ENCODE results near the gene ASTN2.

ASTN2 gene

DNA sequence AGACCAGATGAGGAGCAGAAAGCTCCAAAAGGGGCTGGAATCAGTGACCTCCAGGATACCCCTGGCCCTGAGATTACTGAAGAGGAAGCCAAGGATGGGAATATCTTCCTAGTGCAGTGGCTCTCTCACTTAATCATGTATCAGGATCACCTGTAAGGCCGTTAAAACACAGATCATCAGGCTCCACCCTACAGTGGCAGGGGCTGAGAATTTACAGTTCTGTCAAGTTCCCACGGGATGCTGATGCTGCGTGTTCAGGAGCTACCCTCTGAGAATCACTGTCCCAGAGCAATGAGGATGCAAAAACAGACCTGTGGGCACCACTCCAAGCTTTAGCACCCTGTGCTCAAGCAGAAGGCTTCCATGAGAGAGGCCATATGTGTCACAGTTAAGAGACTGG is 291.9 kb downstream of the ASTN2 start:
- DNase-seq (ENCODE audit: low read depth in 2 of 3, low spot score in 1 of 3): no peak

DNA sequence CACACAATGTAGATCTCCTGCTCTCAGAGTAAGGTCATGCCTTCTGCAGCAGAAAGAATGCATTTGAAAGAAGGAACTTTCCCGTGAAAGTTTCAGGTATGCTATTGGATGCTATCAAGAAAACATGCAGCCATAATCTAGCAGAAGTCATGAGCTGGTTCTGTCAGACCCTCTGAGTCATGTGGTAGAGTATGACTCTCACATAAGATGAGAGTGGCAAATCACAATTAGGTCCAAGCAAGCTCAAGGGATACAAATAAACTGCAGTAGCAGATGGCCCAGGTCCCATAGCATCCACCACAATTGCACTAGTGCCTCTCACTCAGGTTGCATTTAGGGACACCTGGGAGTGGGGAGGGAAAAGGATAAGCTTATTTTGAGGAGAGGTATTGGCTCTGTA is 292.8 kb downstream of the ASTN2 start:
- DNase-seq (ENCODE audit: low read depth in 2 of 3, low spot score in 1 of 3): no peak

DNA sequence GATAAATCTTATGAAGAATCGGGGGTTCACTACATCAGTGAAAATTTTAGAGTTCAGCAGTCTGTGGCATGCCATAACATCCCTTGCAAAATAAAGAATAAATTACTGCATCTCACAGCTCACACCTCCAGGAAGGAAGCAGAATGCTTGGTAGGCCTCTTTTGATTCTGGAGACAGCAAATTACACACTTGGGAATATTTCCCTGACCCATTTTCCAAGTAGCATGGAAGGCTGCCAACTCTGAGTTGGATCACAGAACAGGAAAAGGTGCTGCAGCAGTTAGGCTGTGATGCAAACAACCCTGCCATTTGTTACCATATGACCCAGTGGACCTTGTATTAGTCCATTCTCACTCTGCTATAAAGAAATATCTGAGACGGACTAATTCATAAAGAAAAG is 293.5 kb downstream of the ASTN2 start:
- no peak for DNase-seq (ENCODE audit: low read depth in 2 of 3, low spot score in 1 of 3)

DNA sequence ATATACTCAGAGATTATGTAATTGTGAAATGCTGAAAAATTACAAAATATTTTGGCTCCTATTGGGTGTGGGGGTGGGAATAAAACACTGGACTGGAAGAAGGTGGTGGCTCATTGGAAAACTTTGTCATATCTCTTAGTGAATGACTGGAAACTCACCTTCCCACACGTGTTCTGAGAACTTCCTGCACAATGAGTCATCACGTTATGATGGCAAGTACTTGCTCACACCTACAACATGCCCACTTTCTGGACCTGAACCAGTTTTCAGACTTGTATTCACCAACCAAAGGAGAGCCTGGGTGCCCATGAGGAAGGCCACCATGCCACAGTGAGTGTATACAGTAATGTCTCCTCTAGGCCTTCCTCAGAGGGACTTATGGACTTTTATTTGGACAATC is 294.8 kb downstream of the ASTN2 start:
- no peak for DNase-seq (ENCODE audit: low read depth in 2 of 3, low spot score in 1 of 3)

DNA sequence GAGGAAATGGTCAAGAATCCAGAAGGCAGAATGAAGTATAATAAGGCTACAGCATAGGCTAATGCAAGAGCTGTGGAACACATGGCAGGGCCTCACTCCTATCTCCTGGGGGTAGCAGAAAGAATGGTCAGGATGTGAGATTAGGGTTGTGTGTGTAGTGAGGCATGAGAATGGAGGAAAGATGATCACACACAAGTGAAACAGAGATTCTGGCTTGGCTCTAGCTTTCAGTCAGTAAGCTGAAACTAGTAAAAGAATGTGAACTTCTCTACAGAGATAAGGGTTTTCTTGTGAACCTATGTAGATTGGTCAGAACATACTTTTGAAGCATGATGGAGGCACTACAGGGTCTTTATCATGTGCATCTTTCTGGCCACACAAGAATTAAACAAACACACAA is 298.8 kb downstream of the ASTN2 start:
- DNase-seq (ENCODE audit: low read depth in 2 of 3, low spot score in 1 of 3): no peak

DNA sequence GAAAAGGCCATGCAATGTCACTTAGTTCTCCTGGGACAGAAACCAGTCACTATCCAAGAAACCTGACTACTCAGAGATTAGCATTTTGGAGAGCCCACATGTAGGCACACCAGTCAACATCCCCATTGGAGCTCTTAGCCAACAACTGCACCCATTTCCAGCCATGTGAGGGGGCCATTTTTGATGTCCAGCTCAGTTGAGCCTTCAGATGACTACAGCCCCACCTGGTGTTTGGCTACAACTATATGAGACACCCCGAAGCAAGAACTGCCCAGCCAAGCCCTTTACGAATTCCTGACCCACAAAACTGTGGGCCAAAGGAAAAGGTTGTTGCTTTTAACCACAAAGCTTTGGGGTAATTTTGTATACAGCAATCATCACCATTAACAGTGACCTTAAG is 300.1 kb downstream of the ASTN2 start:
- no peak for DNase-seq (ENCODE audit: low read depth in 2 of 3, low spot score in 1 of 3)

DNA sequence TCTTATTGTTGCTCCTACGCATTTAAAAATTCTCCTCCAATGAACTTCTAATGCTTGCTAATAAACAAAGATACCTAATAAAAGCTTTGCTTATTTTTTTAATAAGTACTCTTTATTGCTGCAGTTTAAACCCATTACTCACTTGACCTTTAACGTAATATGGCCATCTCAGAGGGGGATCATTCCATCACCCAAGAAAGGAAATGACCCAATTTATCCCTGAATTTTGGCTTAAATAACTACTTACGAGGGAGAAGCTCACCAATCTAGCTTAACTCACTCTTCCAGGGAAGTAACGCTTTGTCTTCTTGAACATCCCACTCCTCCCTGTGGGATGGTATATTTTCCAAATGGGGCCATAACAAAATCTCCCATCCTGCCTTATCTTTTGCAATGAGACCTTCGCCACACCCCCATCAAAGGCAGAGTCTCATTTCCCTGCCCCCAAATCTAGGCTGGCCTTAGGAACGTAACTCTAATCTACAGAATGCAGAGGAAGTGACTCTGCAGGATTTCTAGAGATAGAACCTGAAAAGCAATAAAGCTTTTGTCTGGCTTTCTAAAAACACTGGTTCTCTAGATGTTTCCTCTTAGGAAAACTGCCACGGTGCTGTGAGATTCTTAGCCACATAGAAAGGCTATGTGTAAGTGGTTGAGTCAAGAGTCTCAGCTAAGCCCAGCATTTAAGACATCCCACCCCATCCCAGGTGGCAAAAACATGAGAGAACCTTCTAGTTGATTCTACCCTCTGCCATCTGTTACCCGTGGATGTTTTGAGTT is 310.0 kb downstream of the ASTN2 start:
- DNase-seq (ENCODE audit: low read depth in 2 of 3, low spot score in 1 of 3): no peak

DNA sequence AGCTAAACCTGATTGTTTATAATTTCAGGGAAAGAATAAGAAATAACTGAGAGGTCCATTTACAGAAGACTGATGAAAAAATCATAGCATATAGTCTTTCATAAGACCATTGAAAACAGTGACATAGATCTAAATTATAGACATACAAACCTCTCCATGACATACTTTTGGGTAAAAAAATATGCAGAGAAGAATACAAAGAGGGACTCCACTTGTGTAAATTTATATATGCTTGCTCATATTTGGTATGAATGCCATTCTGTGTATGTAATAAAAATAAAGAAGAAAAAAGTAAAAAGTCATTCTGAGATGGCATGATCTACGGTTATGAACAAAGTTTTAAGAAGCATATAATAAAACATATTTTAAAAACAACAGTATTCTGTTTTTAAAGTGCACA is 310.7 kb downstream of the ASTN2 start:
- DNase-seq (ENCODE audit: low read depth in 2 of 3, low spot score in 1 of 3): no peak

DNA sequence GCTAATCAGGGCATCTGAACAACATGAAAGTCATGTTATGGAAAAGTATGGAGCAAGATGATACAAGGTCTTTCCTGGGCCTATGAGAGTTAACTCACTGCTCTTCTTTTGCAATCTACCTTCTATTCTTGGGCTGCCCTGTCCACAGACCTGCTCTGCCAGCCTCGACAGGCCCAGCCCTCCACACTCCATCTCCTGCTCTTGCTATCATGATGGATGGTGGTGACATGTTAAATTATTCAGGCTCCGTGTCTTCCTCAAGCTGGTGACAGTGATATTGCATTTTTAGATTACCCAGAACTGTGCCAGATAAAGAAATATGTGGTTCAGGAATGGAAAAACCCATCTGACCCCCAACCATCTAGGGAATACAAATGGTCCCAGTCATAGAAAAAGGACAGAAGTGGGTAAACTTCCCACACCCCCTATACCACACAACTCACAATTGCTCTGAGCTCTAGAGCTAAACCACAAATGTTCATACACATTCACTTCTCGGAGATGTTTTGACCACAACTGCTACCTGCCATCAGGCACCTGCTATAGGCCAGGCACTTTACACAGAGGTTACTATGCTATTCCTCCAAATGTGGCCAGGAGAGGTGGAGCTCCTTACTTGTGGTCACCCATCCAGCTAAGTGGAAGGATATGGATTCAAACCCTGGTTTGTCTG is 311.3 kb downstream of the ASTN2 start:
- no peak for DNase-seq (ENCODE audit: low read depth in 2 of 3, low spot score in 1 of 3)

DNA sequence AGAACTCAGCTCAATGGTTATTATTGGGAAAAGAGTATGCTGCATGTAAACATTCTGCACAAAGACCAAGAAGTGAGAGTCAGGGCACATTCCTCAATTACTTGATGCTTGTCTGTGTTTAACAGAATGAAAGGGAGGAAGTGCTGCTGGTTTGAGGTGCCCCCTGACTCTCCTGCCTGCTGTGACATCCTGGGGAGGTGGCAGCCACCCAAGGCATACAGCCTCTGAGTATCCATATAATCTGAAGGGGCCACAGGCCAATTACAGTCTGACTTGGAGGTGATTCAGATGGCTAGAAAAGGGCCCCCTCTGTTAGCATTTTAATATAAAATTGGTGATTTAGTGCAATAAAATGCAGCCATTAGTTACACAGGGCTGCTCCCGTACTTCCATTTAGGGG is 313.8 kb downstream of the ASTN2 start:
- DNase-seq (ENCODE audit: low read depth in 2 of 3, low spot score in 1 of 3): no peak

DNA sequence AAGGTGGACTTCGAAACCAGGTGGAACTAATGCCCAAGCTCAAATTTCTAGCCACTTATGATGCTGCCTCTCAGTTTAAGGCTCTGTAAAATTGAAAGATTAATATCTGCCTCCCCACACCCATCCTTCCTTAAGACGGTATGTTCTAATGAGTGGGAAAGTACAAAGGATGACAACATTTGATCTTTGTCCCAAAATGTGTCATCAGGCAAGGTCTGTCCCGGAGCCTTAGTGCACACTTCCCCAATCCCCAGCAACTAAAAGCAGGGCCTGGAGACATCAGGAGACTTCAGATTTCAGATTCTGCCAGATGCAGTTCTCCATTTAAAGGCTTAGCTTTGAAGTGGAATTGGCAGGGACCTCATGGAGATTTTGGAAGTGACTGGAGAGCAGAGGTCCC is 316.5 kb downstream of the ASTN2 start:
- no peak for DNase-seq (ENCODE audit: low read depth in 2 of 3, low spot score in 1 of 3)

DNA sequence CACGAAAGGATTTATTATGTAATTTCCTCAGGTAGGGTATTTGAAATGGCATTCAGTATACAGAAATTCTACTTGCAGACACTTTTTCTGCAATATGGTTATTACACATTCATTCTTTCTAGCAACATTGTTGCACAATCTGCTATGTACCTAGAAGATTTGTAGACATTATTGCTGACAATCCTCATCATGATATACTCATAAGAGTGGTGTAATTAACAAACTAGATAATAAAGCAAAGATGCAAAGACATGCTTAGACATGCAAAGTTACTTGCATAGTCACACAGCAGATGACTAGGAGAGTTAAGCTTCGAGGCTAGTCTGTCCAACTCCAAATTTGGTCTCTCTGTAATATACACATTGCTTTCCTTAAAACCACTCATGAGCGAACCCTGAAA is 317.1 kb downstream of the ASTN2 start:
- DNase-seq (ENCODE audit: low read depth in 2 of 3, low spot score in 1 of 3): no peak

DNA sequence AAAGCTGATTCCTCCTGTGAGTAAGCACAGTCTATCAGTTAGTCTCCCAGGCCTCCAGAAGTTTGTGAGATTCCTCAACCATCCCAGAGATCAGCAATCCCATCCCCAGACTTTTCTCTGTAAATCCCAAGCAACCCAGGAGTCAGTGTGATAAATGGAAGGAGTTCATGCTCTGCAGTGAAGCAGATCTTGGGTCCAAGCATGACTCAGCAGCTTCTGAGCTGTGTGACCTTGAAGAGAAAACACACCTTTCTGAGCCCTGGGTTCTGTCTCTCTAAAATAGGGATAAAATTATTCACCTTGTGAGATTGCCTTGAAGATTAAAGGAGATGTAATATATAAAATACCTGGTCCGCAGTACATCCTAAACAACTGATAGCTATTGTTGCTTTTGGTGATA is 318.7 kb downstream of the ASTN2 start:
- DNase-seq (ENCODE audit: low read depth in 2 of 3, low spot score in 1 of 3): no peak

DNA sequence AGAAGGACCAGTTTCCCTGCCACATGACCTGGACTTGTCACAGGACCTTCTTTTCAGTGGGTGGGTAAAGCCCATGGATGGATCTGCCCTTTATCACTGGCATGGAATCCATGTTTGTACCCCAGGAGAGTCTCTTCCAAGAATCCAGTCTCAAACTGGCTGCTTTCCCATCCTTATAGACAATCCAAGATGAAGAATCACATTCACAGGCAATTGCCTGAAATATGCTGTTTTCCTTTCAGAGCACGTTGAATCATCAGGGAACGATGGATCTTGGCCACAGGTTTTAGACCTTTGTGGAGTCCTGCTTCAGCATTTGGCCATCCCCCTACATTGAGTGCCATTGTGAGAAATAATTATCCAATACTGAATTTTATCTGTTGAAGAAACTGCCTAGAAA is 319.8 kb downstream of the ASTN2 start:
- DNase-seq (ENCODE audit: low read depth in 2 of 3, low spot score in 1 of 3): no peak

DNA sequence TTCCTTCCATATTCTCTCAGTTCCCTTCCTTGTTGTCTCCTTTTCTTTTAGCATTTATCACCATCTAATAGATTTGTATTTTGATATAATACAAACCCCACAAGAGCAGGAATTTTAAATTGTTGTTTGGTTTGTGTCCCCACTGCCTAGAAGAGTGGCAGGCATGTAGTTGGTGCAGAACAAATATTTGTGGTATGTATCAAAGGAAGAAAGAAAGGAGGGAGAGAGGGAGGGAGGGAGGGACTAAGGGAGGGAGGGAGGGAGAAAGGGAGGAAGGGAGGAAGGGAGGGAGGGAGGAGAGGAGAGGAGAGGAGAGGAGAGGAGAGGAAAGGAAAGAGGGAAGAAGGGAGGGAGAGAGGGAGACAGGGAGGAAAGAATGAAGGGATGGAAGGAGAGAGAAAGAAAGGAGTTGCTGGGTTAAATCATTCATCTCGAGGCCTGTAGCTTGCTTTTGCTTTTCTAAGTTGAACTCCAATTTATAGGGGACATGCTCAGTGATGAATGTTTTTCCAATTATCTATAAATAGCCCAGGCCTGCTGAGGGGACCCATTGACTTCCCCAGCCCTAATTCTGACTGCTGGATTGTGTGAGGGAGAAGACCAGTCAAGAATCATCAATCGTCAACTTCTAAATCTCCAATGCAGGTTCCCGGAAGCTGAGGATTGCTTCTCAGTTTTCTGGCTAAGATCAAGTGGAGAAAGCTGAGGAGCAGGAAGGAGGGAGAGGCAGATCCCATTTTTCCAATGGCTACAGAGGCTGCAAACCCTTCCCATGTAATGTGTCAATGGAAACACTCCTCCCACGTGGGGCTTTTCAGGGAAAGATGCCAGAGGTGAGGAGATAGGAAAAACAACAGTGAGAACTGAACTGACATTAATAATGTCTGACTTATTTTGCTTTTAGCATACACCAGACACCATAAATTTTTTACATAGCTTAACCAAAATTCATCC is 320.7 kb downstream of the ASTN2 start:
- DNase-seq (ENCODE audit: low read depth in 2 of 3, low spot score in 1 of 3): no peak

DNA sequence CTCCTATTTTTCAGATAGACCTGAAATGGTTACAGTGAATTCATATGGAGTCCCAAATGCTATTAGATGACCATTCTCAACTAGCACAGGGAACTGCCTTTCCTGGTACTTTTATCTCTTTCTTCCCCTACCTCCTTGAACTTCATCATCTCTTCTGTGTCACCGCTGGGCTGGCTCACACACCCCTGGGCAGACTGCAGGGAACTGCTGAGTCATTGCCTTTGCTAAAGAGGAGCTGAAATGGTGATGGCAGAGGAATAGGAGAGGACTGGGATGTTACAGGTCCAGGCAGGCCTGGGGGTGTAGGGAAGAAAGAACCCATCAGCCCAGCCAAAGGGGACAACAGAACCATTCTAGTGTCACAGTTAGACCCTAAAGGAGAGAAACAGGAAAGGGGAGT is 322.3 kb downstream of the ASTN2 start:
- DNase-seq (ENCODE audit: low read depth in 2 of 3, low spot score in 1 of 3): no peak

DNA sequence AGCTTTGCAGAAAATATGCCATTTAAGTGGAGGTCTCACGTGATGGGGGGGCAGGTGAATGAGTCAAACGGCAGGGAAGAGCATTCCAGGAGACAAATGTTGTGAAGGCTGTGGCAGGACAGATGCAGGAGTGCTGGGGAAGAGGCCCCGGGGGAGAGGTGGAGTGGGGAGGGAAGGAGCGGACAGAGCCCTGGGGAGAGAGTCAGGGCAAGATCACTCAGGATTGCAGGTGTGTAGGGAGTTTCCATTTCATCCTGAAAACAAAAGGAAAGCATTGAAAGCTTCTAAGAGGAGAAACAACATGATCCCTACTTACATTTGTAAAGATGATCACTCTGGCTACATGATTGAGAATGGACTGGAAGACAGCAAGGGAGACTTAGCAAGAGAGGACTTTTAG is 323.3 kb downstream of the ASTN2 start:
- no peak for DNase-seq (ENCODE audit: low read depth in 2 of 3, low spot score in 1 of 3)

DNA sequence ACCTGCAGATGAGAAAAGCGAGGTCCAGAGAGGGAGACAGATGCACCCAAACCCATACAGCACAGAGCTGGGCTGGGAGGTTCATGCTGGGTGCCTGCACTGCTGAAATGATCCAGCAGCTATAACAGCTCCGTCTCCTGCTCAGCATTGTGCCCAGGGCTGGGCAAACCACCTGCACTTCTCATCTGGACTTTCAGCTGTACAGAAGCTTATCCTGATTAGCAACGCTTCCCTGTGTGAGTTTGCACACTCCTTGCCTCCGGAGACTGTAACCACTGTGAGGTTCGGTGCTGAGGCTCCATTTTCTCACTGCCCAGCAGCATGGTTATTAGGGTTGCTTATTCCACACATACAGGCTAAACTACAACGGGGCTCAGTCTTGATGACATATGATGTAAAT is 326.1 kb downstream of the ASTN2 start:
- DNase-seq (ENCODE audit: low read depth in 2 of 3, low spot score in 1 of 3): no peak

DNA sequence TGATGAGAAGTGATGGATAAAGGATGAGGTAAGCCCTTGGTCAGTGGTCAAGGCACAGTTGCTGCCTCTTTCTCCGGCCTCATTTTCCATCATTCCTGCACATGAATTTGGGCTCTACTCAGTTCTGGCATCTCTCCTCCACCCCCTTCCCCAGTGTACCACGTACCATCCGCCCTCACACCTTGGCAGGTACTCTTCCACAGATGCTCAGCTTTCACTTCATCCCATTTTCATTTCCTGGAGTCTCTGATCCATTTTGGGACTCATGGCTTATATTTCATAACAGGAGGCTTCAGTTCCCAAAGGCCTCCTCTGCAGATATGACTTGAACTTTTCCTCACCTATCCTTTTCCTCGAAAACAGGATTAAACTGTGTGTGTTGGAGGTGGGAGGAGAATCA is 326.7 kb downstream of the ASTN2 start:
- DNase-seq (ENCODE audit: low read depth in 2 of 3, low spot score in 1 of 3): no peak

DNA sequence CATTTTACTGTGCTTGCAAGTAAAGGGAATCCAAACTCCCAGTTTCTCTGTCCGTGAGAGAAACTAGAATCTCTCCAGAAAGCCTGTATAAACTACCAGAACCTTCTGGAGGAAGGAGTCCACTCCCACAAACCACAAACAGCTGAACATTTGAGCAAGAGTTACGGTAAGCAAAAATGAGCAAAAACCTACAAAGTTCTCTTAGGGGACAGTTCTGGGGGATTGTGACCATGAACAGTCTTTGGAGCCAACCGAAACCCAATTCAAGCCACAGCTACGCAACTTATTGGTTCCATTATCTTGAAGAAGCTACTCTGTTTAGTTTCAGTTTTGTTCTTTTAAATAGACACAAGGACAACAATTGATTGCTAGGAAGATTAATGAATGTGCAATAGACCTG is 330.6 kb downstream of the ASTN2 start:
- no peak for DNase-seq (ENCODE audit: low read depth in 2 of 3, low spot score in 1 of 3)

DNA sequence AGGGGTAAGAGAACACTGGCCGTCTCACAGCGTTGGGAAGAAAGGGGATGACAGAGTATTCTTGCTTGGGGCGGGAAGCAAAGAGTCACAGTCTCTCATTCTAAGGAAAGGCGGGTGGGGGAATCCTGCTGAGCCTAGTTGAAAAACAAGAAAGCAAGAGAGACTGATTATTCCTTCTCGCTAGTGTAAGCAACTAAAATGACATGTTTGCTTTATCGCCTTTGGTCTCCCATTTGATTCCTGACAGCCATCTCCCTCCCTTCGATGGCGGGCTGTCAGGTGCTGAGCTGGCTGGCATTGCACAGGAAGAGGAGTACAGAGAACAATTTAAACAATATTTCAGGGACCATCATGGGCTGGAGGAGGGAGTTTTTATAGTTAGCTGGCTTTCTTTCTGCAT is 331.3 kb downstream of the ASTN2 start:
- no peak for DNase-seq (ENCODE audit: low read depth in 2 of 3, low spot score in 1 of 3)
